Loucy (cell line): Measurements from ENCODE around the gene UNC50.

Source experiments
- EZH2phosphoT487 ChIP-seq: fragments of 200-600 bp; IDR thresholded peaks from 2 replicates; pipeline ENCODE4 v1.6.1; 2018; ENCODE audit warnings: antibody characterized with exemption, mild to moderate bottlenecking, moderate library complexity, borderline replicate concordance
- TF ChIP-seq, protein P1 (sequence below): fragments of 200-600 bp; sonication (generic); conservative IDR thresholded peaks from 2 replicates; pipeline ENCODE4 v1.5.1; 2014; ENCODE audit warnings: mild to moderate bottlenecking, antibody characterized with exemption, low read length

DNA sequence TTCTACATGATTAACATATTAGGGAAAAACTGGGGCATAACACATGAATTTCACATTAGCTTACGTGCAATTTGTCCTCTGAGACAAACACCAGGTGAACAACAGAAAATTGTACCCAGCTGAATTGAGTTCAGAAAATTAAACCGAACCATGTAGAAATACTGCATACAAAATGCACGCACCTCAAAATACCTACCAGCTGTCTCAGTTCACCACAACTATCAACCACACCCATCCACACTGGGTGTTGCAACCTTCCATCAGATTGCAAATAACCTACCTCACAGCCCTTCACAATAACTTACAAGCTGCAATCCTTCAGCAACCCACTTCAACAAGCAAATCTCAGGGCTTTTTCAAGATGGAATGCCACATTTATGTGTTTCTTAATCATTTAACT is 55.9 kb downstream of the UNC50 start:
- TF ChIP-seq, protein P1, sequence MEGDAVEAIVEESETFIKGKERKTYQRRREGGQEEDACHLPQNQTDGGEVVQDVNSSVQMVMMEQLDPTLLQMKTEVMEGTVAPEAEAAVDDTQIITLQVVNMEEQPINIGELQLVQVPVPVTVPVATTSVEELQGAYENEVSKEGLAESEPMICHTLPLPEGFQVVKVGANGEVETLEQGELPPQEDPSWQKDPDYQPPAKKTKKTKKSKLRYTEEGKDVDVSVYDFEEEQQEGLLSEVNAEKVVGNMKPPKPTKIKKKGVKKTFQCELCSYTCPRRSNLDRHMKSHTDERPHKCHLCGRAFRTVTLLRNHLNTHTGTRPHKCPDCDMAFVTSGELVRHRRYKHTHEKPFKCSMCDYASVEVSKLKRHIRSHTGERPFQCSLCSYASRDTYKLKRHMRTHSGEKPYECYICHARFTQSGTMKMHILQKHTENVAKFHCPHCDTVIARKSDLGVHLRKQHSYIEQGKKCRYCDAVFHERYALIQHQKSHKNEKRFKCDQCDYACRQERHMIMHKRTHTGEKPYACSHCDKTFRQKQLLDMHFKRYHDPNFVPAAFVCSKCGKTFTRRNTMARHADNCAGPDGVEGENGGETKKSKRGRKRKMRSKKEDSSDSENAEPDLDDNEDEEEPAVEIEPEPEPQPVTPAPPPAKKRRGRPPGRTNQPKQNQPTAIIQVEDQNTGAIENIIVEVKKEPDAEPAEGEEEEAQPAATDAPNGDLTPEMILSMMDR = no peak
- no peak for TF ChIP-seq EZH2phosphoT487
